GM23248 (cell line): ENCODE results near the gene FAM186B.

Experiments used
- EZH2 ChIP-seq: fragments of 200-600 bp; sonication (generic); IDR thresholded peaks from 2 replicates; pipeline ENCODE4 v1.6.1; 2018; ENCODE audit warnings: antibody characterized with exemption, mild to moderate bottlenecking; ENCODE audit not compliant: insufficient read depth, poor library complexity, severe bottlenecking
- EZH2phosphoT487 ChIP-seq: fragments of 200-600 bp; sonication (generic); IDR thresholded peaks from 2 replicates; pipeline ENCODE4 v1.6.1; 2018; ENCODE audit warnings: antibody characterized with exemption, moderate library complexity, mild to moderate bottlenecking, low read depth; ENCODE audit not compliant: insufficient read depth

DNA sequence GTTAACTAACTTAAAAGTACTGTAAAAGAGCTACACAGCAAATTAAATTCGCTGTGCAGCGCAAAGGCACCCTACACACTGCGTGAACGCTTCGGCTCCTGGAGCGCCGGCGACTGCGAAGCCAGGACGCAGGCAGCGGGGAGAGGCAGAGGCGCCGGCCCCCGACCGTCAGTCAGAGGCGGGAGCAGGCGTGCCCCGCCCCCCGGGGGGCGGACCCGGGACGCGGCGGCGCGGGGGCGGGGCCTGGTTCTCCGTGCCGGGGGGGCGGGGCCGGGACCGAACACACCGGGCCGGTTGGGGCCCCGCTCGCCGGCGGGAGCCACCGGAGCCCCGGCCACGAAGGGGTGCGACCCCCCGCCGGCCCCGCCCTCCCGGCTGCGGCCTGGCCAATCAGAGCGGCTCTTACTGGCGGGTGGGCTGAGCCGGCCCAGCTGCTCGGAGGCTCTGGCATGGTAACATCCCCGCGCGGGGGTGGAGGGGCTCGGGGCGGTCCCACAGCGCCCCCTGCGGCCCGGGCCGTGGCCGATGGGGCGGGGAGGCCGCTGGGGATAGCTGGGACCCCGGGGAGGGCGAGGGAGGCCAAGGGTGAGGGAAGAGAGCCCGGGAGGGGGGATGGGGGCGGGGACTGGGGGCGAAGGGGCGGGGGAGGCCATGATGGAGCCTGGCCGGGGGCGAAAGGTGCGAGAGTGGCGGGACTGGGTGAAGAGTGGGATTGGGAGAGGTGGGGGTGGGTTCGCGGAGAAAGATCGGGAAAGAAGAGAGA is 17.9 kb upstream of the FAM186B start, which contains the start of gene PRPF40B:
- TF ChIP-seq EZH2 (no peak), EZH2phosphoT487 (no peak)
